GM21381 (cell line): ENCODE measurements around the gene BCL2.
"Not testable (repeated sequence)": the region's sequence is repeated elsewhere in the genome, so short reads cannot be mapped to it uniquely, and the experiment has no call there.

ENCODE experiments used
- ATAC-seq: cut with Tn5 transposase; IDR thresholded peaks from one replicate; pipeline ENCODE4 v1.9.1; 2021; ENCODE audit warnings: mild to moderate bottlenecking, moderate library complexity; ENCODE audit not compliant: unreplicated experiment

Gene BCL2

DNA sequence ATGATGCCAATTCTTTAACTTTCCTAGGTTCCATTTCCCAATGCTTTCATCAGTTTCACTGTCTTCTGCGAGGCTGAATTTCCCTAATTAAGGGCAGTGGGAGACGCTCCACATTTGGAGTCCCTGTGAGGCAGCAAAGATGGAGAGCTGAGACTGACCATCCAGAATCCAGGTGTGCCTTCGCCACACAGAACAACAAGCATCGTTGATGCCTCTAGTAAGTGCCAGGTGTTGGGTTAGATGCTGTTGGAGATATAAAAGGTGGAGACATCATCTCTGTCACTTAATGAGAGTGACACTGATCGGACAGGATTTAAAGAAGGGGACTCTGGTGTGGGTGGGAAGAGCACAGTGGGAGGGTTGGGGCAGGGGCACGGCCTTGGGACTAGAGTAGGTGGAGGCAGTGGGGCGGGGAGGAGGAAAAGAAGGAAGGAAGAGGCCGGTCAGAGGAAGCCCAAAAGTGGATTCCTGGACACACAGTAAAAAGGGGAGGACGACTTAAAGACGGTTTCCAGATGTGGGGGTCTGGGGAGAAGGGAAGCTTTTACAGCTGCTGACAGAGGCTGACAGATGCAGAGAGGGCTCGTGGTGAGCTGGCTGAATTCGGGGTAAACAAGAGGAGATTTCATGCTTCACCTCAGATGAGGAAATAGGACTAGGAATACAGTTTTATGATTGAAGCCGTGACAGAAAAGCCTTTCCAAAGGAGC lies 113.0 kb downstream of the BCL2 start:
- ATAC-seq = no peak

DNA sequence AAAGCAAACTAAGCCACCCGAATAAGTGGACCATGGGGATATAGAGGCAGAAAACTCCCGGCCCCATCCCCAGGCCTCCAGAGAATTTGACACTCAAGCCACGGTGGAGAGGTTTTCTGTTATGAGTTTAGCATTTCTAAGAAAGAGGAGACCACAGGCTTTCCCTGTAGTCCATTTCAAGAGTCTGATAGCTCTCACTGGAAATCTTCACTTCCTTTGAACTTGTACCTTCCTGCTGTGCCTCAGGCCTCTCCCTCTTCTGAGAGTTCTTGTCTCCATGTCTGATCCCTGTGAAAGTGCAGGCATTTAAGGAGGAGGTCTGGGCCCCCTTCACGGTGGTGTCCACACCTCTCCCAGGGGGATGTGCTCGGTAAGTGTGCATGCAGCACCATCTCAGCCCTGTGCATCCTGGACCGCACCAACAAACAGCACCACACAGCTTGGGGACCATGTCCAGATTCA lies 113.7 kb downstream of the BCL2 start:
- ATAC-seq = no peak

GRCh38 chr18:63203497-63203896 lies 116.1 kb downstream of the BCL2 start:
- ATAC-seq = no peak

- ATAC-seq = no peak
These were observed 116.7 kb downstream of the BCL2 start for GRCh38 chr18:63202828-63203227.

GRCh38 chr18:63201456-63201855 lies 118.1 kb downstream of the BCL2 start:
- not testable (repeated sequence) for ATAC-seq

DNA sequence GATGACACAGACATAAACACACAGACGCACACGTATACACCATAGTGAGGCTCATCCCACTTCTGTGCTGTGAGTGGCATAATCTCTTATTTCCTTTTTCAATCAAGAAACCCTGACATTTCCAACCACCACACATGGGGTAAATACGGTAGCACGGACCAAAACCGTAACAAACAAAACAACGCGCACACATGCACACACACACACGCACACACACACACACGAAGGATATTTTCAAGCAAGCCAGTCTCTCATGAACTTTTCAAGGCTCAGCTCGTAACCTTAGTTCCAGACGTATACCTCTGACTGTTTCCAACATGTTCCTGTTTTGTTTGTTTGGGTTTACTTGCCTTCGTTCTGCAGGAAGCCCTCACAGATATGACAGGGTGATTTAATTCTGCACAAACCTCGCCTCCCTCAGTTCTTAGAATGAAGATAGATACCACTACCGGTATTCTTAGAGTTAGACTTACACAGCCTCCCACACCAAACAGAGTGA lies 119.8 kb downstream of the BCL2 start:
- no peak for ATAC-seq

- no peak for ATAC-seq
These were observed 120.5 kb downstream of the BCL2 start for GRCh38 chr18:63198868-63199742.

DNA sequence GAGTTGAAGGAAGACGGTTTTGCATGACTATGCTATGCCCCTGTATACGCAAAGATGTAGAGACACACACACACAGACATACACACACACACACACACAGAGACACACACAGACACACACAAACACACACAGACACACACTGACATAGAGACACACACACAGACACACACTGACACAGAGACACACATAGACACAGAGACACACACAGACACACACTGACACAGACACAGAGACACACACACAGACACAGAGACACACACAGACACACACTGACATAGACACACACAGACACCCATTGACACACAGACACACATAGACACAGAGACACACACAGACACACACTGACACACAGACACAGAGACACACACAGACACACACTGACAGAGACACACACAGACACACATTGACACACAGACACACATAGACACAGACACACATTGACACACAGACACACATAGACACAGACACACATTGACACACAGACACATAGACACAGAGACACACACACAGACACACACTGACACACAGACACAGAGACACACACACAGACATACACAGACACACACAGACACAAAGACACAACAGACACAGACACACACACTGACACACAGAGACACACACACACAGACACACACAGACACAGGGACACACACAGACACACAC lies 121.3 kb downstream of the BCL2 start:
- ATAC-seq = no peak

- no peak for ATAC-seq
These were observed 122.2 kb downstream of the BCL2 start for GRCh38 chr18:63197246-63197869.

DNA sequence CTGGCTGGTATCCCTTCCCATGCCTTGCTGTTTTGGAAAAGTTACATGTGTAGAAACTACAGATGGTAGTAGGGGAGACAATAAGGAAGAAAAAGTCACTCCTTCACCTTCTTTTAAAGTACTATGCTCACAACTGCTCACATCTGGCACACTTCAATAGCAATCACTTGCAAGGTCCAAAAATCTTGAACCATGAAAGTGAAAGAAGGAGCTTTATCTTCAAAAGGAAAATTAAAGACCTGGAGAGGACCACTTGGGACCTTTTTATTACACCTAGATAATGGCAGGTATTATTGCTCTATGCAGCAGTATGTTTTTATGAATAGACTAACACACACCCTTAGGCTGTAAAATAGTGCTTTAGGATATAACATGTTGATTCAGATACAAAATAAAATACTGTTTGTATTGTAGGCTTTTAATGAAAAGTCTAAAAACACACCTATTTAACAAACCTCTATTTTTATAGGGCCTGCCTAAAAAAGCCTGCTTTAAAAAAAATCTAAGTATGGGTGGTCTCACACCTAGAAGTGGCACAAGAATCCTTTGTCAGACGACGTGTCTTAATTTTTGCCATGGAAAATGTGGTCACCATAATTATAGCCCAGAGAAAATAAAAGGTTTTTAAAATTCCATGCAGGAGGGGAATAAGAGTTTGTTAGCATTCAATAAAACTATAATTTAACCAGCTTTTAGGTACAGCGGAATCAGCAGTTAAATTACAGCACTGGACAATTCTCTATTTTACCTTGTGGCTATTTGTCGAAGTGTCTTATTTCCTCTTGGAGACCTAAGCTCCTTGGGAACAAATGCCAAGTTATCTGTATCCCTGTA lies 124.0 kb downstream of the BCL2 start:
- ATAC-seq = no peak

GRCh38 chr18:63192885-63193349 lies 126.7 kb downstream of the BCL2 start:
- peak; percentile 61 for ATAC-seq

DNA sequence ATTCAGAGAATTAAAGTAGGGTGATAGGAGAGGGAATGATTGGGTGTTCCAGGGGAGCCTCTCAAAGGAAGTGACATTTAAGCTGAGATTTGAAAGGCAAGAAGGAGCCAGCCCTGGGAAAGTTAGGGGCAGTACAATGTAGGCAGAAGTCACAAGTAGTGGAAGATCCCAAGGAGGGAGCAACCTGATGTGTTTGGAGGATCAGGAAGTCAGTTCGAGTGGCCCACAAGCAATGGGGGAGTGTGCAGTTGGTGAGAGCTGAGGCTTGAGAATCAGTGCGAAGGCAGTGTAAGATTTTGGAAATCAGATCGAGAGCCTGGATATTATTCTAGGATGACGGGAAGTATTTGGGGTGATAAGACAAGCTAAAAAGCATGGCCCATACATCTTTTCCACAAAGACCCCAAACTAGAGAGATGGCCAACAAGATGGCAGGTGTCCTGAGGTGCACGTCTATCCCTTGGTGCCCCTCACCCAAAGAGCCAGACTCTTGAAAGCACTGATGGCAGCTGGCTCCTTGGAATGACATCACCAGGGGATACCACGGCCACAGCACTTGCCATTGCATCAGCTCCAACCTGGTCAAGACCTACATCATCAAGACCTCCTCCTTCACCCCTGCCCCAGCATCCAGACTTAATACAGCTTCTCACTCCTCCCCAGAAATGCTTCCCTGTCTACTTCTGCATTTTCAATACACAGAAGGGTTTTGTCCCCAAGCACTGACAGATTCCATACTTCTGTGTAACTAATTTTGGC lies 127.3 kb downstream of the BCL2 start:
- peak; percentile 23 for ATAC-seq

- ATAC-seq = no peak
These were observed 128.2 kb downstream of the BCL2 start for GRCh38 chr18:63191413-63191812.

DNA sequence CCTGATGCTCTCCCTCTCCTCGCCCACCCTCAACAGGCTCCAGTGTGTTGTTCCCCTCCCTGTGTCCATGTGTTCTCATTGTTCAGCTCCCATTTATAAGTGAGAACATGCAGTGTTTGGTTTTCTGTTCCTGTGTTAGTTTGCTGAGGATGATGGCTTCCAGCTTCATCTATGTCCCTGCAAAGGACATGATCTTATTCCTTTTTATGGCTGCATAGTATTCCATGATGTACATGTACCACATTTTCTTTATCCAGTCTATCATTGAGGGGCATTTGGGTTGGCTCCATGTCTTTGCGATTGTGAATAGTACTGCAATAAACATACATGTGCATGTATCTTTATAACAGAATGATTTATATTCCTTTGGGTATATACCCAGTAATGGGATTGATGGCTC lies 128.7 kb downstream of the BCL2 start:
- not testable (repeated sequence) for ATAC-seq

- no peak for ATAC-seq
These were observed 129.8 kb downstream of the BCL2 start for GRCh38 chr18:63189817-63190216.

- no peak for ATAC-seq
These were observed 130.5 kb downstream of the BCL2 start for GRCh38 chr18:63189041-63189440.

DNA sequence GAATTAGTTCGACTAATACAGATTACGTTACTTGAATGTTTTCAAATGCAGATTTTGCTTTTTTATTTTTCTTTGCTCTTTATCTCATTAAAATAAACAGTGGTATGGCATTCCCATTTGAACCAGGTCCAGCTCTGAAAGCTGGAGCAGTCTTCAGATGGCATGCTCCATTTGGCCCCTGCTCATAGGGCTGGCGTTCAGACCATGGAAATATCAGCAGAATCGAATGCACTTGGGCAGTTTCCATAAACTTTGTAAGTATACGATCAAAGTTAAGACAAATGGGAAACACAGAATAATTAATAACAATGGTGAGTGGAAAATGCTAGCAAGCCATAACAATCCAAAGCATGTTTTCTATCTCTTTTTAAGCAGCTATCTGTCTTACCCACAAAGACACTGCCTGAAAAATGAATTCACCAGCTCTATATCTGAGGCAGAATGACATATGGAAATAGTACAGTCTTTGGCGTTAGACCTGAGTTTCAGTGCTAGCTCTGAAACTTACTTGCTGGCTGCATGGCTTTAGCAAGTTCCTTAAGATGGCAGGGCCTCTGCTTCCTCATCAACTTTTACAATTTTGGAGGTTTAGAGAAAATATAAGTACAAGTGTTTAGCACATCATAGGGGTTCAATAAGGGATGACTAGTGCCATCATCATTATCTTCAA lies 131.6 kb downstream of the BCL2 start:
- ATAC-seq = no peak

DNA sequence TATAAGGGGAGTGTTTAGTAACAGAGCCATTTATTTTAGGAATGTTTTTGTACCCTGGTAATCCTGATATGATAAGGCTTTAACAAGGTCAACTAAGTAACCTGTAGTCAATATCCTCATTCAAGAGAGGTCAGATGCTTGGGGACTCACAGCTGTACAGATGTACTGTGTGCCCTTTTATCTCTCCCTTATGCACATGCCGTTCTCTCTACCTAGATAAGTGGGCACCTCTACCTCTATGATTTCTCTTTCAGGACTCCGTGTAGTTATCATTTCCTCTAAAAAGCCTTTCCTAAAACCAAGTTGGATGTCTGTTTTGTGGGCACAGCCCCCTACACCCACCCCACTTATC lies 132.4 kb downstream of the BCL2 start:
- ATAC-seq = no peak
